DMS53 treated with DMSO at 0.1 percent for 48 hours (cell line): Measurements from ENCODE around the gene DEXI.
A peak's percentile ranks its signal among the peaks of the same experiment; 100 is the strongest.
"Not testable (repeated sequence)": the region's sequence is repeated elsewhere in the genome, so short reads cannot be mapped to it uniquely, and the experiment has no call there.

Experiments used
- DNase-seq: peaks from one replicate; lab custom pipeline; 2025; ENCODE audit not compliant: unreplicated experiment; lab: John Stamatoyannopoulos, UW

DEXI gene

GRCh38 chr16:10969615-10970014, 27.3 kb upstream of the DEXI start:
- no peak for DNase-seq

GRCh38 chr16:10968498-10968897, 26.2 kb upstream of the DEXI start:
- DNase-seq, result no peak

GRCh38 chr16:10967986-10968385, 25.7 kb upstream of the DEXI start:
- DNase-seq, result no peak

- not testable (repeated sequence) for DNase-seq
Measured at GRCh38 chr16:10966559-10966958, 24.3 kb upstream of the DEXI start.

- no peak for DNase-seq
Measured at GRCh38 chr16:10966129-10966528, 23.9 kb upstream of the DEXI start.

- no peak for DNase-seq
Measured at GRCh38 chr16:10965440-10966061, 23.3 kb upstream of the DEXI start.

DNA sequence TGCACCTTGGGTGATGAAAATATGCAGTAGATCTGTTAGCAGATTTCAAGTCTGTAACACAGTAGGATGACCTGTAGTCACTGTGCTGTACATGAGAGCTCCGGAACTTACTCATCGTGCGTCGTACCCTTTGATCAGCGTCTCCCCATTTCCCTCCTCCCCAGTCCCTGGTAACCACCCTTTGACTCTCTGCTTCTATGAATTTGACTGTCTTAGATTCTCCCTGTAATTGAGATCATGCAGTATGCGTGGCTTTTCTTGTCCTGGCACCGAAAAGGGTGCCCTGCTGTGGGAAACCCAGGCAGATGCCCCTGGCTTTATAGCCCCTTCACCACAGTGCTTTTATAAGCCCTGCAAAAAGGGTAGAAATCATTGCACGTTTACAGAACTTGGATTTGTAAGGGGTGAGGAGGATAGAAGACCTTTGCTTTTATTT, 22.6 kb upstream of the DEXI start:
- DNase-seq, result no peak

GRCh38 chr16:10964039-10964890, 22.0 kb upstream of the DEXI start:
- DNase-seq, result peak; percentile 61

DNA sequence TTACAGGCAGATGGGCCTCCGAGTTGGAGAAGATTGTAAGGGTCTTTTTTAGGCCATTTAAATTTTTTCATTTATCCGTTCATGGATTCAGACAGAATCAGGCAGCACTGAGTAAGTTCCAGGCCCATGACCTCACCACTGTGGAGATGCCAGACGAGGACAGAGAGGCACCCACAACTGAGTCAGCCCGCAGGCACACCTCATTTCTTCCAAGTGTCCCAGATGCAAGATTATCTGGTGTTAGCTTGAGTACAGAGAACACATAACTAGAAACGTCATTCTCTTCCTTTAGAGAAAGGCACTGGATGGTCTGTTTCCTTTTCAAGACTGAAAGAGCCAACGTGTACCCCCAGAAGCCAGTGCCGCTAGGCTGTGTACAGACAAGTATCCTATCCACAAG, 19.0 kb upstream of the DEXI start:
- DNase-seq, result no peak

DNA sequence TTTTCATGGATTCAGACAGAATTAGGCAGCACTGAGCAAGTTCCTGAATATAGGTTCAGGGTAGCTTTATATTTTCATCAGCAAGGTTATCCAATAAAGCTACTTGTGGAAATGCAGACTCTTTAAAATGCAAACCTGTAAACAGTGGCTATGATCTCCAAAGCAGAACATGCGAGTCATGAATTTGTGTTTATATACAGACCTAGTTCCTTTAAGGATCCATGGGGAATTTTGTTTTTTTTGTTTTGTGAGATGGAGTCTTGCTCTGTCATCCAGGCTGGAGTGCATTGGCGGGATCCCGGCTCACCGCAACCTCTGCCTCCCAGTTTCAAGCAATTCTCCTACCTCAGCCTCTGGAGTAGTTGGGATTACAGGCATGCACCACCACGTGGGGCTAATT, 16.9 kb upstream of the DEXI start:
- no peak for DNase-seq

- no peak for DNase-seq
Measured at GRCh38 chr16:10957771-10958482, 15.7 kb upstream of the DEXI start.

DNA sequence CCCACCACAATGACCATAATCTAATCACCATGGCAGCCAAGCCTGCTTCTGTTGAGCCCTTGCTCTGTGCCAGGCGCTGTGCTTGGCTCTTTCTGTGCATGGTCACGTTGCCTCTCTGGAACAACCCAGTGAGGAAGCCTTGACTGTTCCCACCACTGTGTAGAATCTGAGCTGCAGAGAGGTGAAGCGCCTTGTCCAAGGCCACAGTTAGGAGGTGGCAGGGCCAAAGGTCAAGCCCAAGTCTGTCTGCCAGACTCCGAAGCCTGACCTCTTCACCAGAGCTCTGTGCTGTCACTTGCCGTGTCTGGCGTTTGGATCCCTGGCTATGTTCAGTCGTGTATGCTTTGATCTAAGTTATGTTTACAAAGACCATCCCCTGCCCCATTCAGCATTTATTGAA, 12.6 kb upstream of the DEXI start:
- no peak for DNase-seq

DNA sequence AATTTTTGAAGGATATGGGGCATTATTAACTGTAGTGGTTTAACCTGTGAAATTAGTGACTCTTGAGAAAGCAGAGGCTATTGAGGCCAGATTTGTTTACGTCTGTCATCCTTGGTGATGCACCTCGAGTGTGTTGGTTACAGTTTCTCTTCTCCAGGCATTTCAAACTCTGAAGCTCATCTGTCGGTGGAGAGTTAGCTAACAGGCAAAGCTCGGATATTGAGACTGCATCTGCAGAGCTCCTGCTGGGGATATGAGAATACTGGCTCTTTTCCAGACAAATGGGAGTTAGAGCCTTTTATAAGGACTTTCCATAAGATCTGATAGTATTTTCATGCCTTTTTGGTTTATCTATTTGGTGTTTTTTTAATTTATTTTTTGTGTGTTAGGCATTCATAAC, 8.8 kb upstream of the DEXI start:
- no peak for DNase-seq

DNA sequence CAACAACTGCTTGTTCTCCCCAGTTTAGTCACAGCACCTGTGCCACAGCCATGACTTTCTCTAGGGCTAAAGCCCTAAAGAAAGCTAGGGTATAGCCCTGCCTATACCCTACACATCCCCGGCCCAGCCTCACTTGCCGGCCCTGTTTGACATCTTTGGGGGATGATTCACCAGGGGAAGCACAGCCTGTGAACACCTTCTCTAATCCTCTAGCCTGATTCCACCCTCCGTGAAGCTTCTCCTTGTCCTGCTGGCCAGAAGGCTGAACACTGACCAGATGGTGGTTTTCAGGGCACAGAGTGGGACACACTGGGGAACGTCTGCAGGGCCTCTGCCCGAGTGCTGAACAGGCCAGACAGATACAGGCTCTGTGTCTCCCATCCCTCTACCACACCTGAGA, 8.1 kb upstream of the DEXI start:
- DNase-seq, result no peak

GRCh38 chr16:10949424-10949970, 7.2 kb upstream of the DEXI start:
- DNase-seq, result no peak

GRCh38 chr16:10947211-10947787, 5.0 kb upstream of the DEXI start:
- no peak for DNase-seq

DNA sequence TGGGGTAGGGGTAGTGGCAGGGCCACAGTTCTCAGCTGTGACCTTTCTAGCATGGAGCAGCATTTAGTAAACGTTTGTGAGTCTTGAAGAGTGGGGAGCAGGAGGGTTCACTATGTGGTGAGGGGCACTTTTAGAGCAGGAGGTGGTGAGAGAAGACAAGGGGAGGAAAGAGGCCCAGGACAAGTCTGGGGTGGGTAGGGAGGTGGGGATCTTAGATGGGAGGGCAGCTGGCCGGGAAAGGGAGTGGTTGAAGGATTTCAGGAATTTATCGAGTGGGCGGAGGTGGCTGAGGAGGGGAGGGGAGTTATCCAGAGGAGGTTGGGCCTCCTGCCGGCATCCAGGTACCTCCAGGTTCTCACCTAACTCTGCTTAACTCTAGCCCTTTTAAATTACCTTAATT, 4.0 kb upstream of the DEXI start:
- no peak for DNase-seq

DNA sequence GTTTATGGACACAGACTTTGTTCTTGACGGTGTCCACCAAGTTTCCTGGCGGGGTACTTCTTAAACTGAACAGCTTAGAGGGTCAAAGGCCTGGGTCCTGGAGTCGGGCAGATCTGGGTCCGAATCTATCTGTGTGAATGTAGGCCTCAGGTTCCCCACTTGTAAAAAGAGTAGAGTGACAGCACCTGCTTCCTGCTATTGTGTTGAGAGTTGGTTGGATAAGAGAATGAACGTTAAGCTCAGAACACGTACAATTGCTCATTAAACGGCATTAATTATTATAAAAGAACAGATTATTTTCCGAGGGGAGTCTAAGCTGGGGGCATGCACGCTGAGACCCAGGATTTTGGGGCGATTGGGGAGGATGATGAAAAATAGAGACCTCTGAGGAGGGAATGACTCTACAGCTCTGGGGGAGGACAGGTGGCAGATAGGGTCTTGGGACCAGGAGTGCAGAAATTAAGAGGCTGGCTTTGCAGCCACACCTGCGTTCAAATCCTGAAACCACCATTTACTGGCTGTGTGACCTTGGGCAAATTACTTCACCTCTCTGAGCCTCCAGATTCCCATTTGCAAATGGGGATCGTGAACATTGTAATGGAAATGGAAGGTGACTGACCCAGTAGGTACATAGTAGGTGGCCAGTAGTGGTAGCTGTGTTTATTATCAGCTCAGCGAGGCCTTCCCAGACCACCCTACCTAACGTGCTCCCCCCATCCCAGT, 3.0 kb upstream of the DEXI start:
- DNase-seq, result no peak

GRCh38 chr16:10944249-10945064, 2.2 kb upstream of the DEXI start, which contains the start of gene CLEC16A:
Gene CLEC16A, plus strand, starts transcription at chr16:10944564. Its CDS starts 154 bp downstream, at chr16:10944718.
- DNase-seq, result peak; percentile 80

DNA sequence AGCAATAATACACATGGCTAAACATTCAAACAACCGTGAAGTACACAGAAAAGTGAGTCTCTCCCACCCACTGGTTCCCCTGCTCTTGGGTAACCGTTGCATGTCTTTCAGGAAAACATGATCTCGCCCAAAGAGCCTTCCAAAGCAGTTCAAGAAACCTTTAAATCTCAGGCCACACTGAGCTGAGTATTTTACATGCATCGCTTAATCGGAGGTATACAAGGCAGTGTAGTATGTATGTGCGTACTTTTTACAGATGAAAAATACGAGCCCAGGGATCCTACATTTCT, 741 bp upstream of the DEXI start:
- no peak for DNase-seq
